HepG2 (cell line): ENCODE results near the gene ASAP2.

Experiments used
- CREB1 ChIP-seq, 2 experiments: fragments of 450-650 bp in 1 of 2; IDR thresholded peaks; 2 replicates each; pipeline ENCODE4 v1.6.1; 2016 to 2017; ENCODE audit warnings: control low read depth in 1 of 2, mild to moderate bottlenecking in 1 of 2, missing compliant biosample characterization in 1 of 2, missing genetic modification characterization in 1 of 2
- DPF2 ChIP-seq: sonication (generic); formaldehyde crosslinking; IDR thresholded peaks from 2 replicates; pipeline ENCODE4 v1.4.0; 2020; ENCODE audit warnings: mild to moderate bottlenecking, low read depth, missing genetic modification reagents, borderline replicate concordance
- FOXA1 ChIP-seq, 2 experiments: fragments of 450-650 bp in 1 of 2; sonication (generic) in 1 of 2; formaldehyde crosslinking in 1 of 2; IDR thresholded peaks; 2 replicates each; pipeline versions ENCODE4 v1.4.0 to v1.6.1; 2016 to 2020; ENCODE audit warnings: missing genetic modification reagents in 1 of 2
- PRPF4 ChIP-seq: fragments of 200-400 bp; formaldehyde crosslinking; IDR thresholded peaks from 2 replicates; pipeline ENCODE4 v1.6.1; 2016; ENCODE audit warnings: low read length, low read depth; ENCODE audit not compliant: poor library complexity, severe bottlenecking
- ZNF232 ChIP-seq: sonication (generic); formaldehyde crosslinking; IDR thresholded peaks from 2 replicates; pipeline ENCODE4 v1.4.0; 2020; ENCODE audit warnings: missing genetic modification reagents, borderline replicate concordance
- TF ChIP-seq, protein P1 (sequence below): sonication (generic); formaldehyde crosslinking; IDR thresholded peaks from 2 replicates; pipeline ENCODE4 v1.5.0; 2020; ENCODE audit warnings: mild to moderate bottlenecking, missing genetic modification reagents, moderate library complexity

DNA sequence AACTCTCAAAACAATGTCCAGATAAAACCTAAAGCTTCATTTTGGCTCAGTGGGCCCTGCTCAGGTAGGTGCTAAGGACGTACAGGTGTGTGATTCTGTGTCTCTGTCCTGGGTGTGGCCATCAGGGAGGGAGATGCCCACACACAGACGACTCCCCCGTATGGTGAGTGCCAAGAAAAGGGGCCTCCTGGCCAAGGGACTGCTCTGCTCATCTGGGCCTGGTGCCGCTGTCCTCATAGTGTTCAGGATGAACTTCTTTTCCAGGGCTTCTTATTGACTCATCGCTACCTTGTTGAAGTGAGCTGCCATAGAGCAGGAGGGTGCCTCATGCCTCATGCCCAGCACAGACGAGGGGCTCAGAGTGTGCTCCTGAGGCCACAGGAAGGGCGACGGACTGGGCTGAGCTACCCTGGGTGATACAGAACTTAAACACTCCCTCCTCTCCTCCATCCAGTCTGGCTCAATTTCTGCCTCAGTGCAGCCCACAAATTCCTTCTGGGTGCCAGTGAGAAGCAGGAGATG lies 158.9 kb downstream of the ASAP2 start:
- TF ChIP-seq FOXA1 (IDR thresholded peaks at IDR 0.05) (no peak), FOXA1 (CRISPR knock-in tag; IDR thresholded peaks at IDR 0.05) (no peak), ZNF232 (no peak), DPF2 (no peak), PRPF4 (no peak), CREB1 (IDR thresholded peaks at IDR 0.05) (no peak), CREB1 (CRISPR knock-in tag; IDR thresholded peaks at IDR 0.05) (no peak)
- TF ChIP-seq, protein P1, sequence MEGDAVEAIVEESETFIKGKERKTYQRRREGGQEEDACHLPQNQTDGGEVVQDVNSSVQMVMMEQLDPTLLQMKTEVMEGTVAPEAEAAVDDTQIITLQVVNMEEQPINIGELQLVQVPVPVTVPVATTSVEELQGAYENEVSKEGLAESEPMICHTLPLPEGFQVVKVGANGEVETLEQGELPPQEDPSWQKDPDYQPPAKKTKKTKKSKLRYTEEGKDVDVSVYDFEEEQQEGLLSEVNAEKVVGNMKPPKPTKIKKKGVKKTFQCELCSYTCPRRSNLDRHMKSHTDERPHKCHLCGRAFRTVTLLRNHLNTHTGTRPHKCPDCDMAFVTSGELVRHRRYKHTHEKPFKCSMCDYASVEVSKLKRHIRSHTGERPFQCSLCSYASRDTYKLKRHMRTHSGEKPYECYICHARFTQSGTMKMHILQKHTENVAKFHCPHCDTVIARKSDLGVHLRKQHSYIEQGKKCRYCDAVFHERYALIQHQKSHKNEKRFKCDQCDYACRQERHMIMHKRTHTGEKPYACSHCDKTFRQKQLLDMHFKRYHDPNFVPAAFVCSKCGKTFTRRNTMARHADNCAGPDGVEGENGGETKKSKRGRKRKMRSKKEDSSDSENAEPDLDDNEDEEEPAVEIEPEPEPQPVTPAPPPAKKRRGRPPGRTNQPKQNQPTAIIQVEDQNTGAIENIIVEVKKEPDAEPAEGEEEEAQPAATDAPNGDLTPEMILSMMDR, result no peak
